Transverse colon (tissue), 1 donor: ENCODE results near the gene PASK.

Experiments
- EP300 ChIP-seq: sonication (generic); formaldehyde crosslinking; IDR thresholded peaks from one replicate; pipeline ENCODE4 v1.6.1; 2017; ENCODE audit warnings: antibody characterized with exemption, low read depth
- POLR2A ChIP-seq: fragments of 450-650 bp; IDR thresholded peaks from one replicate; pipeline ENCODE4 v1.6.1; 2016; ENCODE audit warnings: antibody characterized with exemption, mild to moderate bottlenecking, moderate library complexity

DNA sequence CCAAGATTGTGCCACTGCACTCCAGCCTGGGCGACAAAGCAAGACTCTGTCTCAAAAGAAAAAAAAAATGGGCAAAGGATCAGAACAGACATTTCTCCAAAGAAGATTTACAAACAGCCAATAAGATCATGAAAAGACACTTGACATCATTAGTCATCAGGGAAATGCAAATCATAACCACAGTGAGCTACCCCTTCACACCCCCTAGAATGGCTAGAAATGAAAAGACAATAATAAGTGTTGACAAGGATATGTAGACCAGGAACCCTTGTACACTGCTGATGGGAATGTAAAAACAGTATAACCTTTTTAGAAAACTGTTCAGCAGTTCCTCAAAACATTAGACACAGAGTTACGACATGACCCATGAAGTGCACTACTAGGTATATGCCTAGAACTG, 28.8 kb downstream of the PASK start:
- no peak for TF ChIP-seq POLR2A
- TF ChIP-seq EP300, result no peak
